AG09319 (cell line): ENCODE data around the gene BPIFB6.

Experiments used
- DNase-seq: peaks from one replicate; pipeline ENCODE4 v3.0.0-alpha.2; 2010; ENCODE audit warnings: low read depth; ENCODE audit errors: extremely low read depth
- CTCF ChIP-seq: IDR thresholded peaks from 2 replicates; pipeline ENCODE4 v1.5.1; 2011; ENCODE audit warnings: low read depth, mild to moderate bottlenecking, inconsistent platforms, low read length, moderate library complexity

The BPIFB6 gene

GRCh38 chr20:33031531-33031930, at the start of gene BPIFB6:
Gene BPIFB6 (plus strand): TSS chr20:33031648. CDS start chr20:33031648, 0 bp downstream.
- DNase-seq, result no peak
- TF ChIP-seq CTCF, result no peak

GRCh38 chr20:32982617-32983458, 48.6 kb upstream of the BPIFB6 start:
- no peak for TF ChIP-seq CTCF
- no peak for DNase-seq

GRCh38 chr20:32983459-32984112, 47.9 kb upstream of the BPIFB6 start:
- TF ChIP-seq CTCF, result no peak
- DNase-seq, result no peak

GRCh38 chr20:32984196-32984595, 47.3 kb upstream of the BPIFB6 start:
- DNase-seq, result no peak
- TF ChIP-seq CTCF, result no peak

- no peak for DNase-seq
Observed at GRCh38 chr20:32984631-32985354, 46.7 kb upstream of the BPIFB6 start.

GRCh38 chr20:32985596-32985995, 45.9 kb upstream of the BPIFB6 start:
- no peak for TF ChIP-seq CTCF
- no peak for DNase-seq

More at GRCh38 chr20:32984631-32985354, 46.7 kb upstream of the BPIFB6 start:
- TF ChIP-seq CTCF, result no peak
